ENCODE measurements around the gene ALAD.
"Not testable (repeated sequence)": the region's sequence is repeated elsewhere in the genome, so short reads cannot be mapped to it uniquely, and the experiment has no call there.

The ALAD gene

GRCh38 chr9:113373256-113373655 lies 27.8 kb downstream of the ALAD start:
- no peak for DNase-seq (ENCODE audit: low read depth)

- DNase-seq (ENCODE audit: low read depth): no peak
Measured at GRCh38 chr9:113372059-113372458, 29.0 kb downstream of the ALAD start.

DNA sequence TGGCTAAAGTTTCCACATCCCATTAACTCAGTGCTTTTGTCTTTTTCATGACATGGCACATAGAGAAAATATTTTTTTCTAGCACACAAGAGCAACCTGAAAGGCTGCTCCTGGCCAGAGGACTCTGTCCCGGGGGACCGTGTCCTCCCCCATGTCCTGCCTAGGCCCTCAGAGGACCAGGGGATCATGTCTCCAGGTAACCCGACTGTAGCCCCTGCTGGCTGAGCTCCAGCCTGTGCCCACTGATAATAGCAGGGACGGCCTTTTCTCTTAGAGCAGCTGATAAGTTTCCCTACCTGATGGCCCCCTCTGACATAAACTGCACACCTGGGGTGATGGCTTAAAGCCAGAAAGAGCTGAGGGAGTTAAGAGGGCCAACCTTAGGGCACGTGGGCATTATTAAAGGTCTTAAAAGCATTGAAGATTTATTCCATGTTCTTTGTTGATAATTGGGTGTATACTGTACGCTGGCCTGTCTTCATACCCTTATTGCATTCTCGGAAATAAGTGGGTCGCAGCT lies 30.2 kb downstream of the ALAD start:
- no peak for DNase-seq (ENCODE audit: low read depth)

DNA sequence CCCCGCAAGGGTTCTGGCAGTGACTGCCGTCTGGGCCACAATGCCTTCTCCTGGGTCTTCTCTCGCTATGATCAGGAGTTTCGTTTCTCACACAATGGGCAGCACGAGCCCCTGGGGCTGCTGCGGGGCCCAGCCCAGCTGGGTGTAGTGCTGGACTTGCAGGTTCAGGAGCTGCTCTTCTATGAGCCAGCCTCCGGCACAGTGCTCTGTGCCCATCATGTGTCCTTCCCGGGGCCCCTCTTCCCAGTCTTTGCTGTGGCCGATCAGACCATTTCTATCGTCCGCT lies 31.3 kb downstream of the ALAD start:
- no peak for DNase-seq (ENCODE audit: low read depth)

DNA sequence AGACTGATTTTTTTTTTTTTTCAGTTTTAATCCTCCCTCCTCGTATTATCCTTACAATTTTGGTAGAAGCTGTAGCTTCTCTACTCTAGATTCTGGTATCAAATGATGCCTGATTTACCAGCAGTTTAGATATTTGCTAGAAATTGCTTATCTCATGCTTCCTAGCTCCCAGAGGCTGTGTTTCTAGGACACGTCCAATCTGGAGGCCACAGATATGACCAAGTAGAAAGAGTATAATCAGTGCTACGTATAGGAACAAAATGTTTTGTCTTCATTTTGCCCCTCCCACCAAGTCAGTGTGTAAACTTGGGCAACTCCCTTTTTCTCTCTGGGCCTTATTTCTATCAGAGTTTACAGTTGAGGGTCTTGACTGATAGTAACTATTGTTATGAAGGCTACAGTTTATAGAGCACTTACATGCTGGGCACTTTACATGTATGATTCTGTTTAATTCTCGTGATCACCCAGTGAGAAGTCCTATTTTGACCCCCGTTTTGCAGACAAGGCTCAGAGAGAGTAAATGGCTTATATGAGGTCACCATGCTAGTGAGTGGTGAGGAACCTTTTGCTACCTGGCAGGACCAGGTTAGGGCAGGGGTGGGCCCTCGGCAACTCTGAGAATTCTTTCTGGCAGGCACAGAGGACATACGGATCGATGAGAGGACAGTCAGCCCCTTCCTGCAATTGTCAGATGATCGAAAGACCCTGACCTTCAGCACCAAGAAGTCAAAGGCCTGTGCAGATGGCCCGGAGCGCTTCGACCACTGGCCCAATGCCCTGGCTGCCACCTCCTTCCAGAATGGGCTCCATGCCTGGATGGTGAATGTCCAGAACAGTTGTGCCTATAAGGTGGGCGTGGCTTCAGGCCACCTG lies 31.9 kb downstream of the ALAD start:
- no peak for DNase-seq (ENCODE audit: low read depth)

- no peak for DNase-seq (ENCODE audit: low read depth)
Measured at GRCh38 chr9:113368348-113368981, 32.6 kb downstream of the ALAD start.

DNA sequence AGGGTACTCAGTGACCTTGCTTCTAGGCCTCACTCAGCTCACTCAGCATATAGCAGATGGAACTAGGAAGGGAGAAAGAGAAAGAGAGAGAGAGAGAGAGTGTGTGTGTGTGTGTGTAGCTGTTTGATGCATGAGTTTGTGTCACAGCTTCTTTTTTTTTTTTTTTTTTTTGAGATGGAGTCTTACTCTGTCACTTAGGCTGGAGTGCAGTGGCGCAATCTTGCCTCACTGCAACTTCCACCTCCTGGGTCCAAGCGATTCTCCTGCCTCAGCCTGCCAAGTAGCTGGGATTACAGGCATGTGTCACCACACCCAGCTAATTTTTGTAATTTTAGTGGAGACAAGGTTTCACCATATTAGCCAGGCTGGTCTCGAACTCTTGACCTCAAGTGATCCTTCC lies 35.4 kb downstream of the ALAD start:
- DNase-seq (ENCODE audit: low read depth): not testable (repeated sequence)

- DNase-seq (ENCODE audit: low read depth): no peak
Measured at GRCh38 chr9:113364951-113365350, 36.1 kb downstream of the ALAD start.

DNA sequence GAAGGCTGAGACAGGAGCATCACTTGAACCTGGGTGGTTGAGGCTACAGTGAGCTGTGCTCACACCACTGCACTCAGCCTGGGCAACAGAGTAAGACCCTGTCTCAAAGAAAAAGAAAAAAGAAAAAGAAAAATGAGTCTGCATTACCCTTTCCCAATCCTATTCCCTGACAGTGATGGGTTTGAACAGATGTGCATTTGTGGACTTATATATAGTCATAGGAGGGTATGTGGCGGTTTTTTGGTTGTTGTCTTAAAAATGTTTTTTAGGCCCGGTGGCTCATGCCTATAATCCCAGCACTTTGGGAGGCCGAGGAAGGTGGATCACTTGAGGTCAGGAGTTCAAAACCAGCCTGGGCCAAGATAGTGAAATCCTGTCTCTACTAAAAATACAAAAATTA lies 37.7 kb downstream of the ALAD start:
- DNase-seq (ENCODE audit: low read depth): no peak

GRCh38 chr9:113361304-113362018 lies 39.6 kb downstream of the ALAD start:
- DNase-seq (ENCODE audit: low read depth): peak; percentile 61

GRCh38 chr9:113360242-113360842 lies 40.7 kb downstream of the ALAD start:
- no peak for DNase-seq (ENCODE audit: low read depth)

- DNase-seq (ENCODE audit: low read depth): no peak
Measured at GRCh38 chr9:113359385-113359784, 41.7 kb downstream of the ALAD start.

DNA sequence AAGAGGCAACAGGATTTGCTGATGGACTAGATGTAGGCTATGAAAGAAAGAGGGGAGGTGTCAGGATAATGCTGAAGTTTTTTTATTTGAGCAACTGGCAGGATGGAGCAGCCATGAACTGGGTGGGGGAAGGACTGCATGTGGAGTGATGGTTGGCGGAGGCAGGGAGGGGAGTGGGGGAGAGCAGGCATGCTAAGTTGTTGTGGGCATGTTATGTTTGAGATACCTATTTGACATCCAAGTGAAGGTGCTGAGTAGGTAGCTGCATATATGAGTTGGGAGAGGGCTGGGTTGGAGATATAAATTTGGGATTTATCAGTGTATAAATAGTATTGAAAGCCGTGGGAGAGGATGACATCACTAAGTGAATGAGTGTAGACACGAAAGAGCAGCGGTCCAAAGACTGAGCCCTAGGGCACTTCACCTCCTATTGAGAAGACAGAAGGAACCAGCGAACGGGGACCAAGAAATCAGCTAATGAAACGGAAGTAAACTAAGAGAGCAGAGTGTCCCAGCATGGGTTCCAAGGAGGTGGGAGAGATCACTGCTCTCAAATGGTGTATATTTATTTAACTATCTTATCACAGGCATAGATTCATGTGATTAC lies 44.3 kb downstream of the ALAD start:
- DNase-seq (ENCODE audit: low read depth): no peak

DNA sequence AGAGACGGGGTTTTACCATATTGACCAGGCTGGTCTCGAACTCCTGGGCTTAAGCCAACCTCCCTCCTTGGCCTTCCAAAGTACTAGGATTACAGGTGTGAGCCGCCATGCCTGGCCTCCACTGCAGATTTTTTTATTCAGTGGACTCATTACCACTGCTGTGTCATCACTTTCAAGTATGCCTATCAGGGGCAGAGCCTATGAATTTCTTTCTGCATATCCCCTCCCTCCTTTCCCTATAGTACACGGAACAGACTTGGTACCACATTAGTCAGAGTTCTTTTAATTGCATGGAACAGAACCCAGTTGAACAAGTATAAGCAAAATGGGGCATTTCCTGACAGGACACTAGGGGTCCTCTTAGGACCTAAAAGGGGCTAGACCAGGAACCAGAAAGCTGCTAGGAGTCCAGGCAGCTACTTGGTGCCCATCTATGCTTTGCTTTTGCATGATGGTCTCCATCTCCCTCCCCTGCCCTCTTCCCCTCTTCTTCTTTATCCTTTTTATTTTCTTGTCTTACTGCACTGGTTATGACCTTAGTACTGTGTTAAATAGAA lies 46.0 kb downstream of the ALAD start:
- no peak for DNase-seq (ENCODE audit: low read depth)

DNA sequence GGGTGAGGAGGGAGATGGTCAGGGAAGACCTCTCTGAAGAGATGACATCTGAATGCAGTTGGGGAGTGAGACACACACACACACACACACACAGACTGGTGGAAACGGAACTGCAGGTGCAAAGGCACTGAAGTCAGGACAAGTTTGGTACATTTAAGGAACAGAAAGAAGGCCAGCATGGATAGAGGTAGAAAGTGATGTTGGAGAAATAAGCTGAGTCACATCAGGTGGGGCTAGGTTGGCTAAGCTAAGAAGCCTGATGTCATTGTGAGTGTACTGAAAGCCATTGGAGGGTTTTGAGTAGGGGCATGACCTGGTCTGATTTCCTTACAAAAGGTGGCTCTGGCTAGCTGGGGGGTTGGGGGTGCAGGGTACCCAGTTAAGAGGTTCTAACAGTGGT lies 48.7 kb downstream of the ALAD start:
- DNase-seq (ENCODE audit: low read depth): no peak

DNA sequence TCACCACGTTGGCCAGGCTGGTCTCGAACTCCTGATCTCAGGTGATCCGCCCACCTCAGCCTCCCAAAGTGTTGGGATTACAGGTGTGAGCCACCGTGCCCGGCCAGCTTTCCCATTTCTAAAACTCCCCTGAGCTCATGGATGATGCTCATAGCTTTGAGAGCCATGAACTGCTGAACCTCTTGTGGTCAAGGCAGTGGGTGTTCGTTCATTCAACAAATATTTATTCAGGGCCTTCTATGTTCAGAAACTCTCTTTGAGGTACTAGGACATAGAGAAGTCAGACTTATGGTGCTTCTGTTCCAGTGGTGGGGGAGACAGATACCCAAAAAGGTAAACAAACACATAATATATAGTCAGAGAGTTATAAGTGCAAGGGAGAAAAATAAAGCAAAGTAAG lies 49.1 kb downstream of the ALAD start:
- no peak for DNase-seq (ENCODE audit: low read depth)

DNA sequence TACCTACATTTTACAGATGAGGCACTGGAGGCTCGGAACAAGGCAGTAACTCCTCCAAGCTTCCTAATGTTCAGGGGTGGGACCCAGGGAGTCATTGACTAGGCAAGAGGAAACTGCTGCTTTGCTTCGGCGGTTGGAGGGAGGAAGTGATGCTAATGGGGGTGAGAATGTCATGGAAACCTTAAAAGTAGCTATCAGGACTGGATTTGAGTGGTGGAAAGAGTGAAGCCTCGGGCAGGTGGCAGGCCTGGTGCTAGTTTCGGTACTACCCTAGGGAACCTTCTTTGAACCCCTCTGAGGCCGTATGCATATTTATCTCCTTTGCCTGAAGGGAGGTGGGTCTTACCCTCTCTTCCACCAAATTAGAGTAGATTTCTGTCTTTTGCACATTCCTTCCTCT lies 50.1 kb downstream of the ALAD start:
- no peak for DNase-seq (ENCODE audit: low read depth)

DNA sequence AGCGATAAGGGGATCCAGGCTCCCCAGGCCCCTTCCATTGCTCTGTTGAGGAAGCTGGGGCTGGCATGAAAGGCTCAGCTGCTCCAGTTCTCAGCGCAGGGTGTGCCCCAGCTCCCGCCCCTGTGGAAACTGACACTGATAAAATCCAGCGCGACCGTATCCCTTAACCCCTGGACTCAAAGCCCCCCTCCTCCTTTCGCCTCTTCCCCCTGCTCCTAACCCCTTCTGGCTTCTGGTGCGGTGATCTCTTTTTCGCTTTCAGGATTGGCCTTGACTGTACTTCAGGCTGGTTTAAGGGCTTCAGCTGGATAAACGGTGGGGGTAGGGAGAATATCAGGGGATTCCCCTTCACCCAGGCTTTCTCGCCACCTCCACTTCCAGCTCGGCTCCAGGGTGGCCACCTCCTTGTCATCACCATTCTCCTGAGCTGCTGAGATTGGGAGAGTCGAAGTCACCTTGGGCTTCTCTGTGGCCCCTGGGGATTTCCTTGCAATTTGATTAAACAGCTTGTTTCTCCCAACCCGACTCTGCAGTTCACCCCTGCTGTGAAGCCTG lies 50.9 kb downstream of the ALAD start:
- no peak for DNase-seq (ENCODE audit: low read depth)

GRCh38 chr9:113349445-113350094 lies 51.5 kb downstream of the ALAD start, which contains the start of gene BSPRY:
Gene BSPRY, plus strand, starts transcription at chr9:113349541. Its CDS starts 39 bp downstream, at chr9:113349580.
- DNase-seq (ENCODE audit: low read depth): no peak

DNA sequence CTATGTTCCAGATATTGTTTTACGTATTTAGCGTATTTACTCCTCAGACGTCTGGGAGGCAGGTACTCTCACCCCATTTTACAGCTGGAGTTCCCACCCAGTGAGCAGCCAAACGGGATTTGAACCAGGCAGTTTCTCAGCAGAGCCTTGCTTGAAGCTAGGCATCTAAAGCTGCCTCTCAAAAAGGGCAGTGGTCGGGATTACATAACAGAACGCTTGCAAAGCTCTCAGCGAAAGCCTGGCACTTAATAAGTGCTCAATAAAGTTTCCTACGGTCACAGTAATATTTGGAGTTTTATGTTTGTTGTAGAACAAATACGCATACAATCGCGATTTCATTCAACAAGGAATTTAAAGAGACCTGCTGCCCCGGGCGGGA lies 52.0 kb downstream of the ALAD start:
- DNase-seq (ENCODE audit: low read depth): no peak

DNA sequence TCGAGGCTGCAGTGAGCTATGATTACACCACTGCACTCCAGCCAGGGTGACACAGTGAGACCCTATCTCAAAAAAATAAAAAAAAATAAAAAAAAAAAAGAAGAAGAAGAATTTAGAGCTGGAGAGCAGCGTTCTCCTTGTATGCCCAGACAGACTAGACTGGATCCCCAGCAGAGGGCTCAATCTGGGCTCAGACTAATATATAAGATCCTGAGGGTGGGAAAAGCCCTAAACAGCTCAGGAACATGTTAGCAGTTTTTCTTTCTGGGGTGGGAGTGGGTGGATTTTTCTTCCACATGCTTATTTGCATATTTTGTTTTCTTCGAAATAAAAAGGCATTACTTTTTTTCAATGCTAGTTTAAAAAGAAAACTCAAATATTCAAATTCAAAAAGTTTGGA lies 52.6 kb downstream of the ALAD start:
- no peak for DNase-seq (ENCODE audit: low read depth)
